NCI-H2171 treated with DMSO at 0.1 percent for 48 hours (cell line): ENCODE results near the gene VOPP1.
A peak's percentile ranks its signal among the peaks of the same experiment; 100 is the strongest.

Experiments used
- DNase-seq: peaks from one replicate; lab custom pipeline; 2025; lab: John Stamatoyannopoulos, UW

VOPP1 gene

DNA sequence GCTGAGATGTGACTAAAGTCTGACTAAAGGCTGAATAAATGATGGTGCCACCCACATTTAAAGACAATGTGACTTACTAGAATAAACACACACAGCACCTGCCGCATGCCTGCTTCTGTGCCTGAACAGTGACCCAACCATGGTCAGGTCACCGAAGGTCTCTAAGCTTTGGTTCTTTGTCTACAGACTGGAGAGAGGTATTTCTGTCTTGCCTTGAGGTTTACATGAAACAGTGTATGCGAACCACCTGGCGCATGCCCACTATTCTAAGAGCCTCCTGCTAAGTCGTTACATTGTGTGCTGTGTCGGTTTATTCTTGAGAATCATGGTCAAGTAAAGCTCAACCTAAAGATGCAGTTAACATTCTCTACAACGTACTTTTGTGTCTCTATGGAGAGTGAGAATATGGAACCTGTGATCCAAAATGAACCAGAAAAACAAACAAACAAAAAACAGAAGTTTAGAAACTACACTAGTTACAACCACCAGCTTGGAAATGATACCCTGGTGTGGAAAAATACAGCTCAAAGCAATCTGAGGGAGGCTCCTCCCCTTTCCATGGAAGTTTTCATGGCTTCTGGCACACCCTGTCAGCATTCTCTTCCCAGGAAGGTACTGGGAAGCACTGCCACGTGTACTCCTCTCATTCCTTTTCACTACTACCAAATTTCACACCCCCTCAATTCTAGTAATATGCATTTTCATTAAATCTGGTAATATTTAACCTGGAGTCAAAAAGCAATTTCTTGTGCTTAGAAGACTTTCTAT, 40.0 kb downstream of the VOPP1 start:
- no peak for DNase-seq

DNA sequence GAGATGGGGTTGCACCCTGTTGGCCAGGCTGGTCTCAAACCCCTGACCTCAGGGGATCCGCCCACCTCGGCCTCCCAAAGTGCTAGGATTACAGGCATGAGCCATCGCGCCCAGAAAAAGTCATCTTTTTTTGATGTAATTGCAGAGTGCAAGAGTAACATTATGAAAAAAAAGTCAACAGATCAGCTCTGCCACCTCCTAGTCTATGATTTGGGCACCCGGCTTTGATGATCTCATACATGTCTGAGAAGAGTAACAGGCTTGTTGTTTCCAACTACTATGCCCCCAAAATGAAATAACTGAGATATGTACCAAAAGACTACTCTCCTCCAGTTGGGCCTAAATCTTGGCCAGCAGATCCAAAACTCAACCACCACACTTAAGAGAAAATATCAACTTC, 40.8 kb downstream of the VOPP1 start:
- DNase-seq: no peak

DNA sequence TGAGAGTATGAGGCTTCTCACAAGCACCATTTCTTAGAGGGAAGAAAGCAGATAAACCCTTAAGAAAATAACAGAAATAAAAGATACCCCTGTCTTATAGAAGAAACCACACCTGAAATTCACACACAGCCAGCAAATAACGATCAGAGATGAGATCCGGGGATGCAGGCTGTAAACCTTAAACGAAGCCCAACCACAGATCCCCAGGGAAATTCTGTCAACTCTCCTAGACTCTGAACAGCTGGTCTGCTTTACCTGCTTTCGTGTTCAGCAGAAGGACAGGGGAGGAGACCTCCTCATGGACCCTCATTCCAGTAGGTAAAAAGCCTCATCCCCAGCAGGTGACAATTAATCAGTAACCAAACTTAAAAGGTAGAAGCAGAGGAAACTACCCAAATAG, 45.0 kb downstream of the VOPP1 start:
- peak; percentile 92 for DNase-seq

DNA sequence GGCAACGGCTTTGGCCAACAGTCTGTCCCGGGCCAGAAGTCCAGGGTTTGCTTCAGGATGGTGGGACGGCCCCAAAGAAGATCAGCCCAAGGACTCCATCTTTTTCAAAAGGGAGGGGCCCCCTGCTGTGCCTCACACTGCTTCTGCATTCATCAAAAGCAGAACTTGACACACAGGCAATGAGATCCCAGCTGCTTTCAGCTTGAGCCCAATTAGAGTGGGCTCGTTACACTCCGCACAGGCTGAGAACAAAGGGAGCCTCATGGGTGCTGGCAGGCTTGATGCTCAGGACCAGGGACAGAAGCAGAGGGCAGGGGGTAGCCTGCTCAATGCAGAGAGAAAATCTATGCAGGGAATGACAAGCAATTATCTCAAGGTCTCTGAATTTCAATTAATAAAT, 45.5 kb downstream of the VOPP1 start:
- DNase-seq: peak; percentile 74

DNA sequence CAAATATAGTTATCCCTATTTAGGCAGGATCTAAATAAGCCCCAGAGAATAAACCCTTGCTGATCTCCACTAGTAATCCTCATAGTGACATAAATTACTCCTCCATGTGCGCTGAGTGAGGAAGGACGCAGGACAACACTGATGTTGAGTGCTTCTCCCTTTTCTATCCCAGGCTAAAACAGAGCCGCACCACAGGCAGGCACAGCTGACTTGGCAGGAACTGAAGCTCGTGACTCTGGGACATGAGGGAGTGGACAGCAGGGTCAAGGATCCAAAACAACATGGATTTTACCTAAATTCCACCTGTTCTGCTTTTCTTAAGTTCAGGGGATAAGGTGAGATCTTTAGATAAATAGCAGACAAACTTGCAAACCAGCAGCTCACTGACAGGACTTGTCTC, 46.0 kb downstream of the VOPP1 start:
- DNase-seq: no peak

DNA sequence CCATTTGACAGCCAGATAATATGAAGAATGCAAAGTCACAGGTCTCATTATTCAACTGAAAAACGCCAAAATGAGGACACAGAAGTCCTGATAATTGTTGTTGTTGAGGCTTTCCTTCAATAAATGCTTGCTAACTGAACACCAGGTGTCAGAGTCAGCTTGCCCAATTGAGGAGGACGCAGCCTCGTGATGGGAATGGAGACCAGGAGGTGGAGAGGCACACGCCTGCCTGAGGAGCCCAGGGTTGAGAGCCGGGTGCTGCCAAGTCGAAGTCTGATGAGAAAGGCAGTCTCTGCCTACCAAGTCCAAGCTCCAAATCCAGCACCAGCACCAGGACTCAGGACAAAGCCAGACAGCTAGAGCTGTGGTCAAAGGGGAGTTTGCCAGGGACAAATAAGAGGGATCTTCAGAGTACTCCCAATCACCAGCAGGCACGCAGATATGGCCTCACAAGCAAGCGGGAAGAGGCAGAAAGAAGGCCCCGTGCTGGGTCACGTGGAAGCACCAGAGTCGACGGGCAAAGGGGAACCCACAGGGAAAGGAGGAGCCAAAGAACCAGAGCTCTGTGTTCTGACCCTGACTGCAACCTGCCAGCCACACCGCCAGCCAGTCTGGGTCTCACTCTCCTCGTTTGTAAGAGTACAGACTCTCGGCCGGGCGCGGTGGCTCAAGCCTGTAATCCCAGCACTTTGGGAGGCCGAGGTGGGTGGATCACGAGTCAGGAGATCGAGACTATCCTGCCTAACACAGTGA, 47.6 kb downstream of the VOPP1 start:
- DNase-seq: no peak

DNA sequence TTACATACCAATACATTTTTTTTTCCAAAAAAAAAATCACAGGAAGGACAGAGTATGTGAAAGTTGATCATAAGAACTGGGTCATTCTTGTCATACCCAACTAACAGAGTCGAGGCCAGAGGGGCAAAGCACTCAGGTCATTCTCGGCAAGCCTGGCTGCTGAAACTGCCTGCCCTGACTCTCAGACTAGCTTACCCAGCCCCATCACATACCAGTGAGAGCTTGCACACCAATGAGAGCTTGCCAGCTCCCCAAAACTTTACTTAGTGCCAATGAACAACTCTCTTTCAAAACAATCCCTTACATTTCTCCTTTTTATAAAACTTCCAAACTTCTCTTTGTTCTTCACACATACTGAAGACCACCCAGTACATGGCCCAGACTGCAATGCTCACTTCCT, 48.9 kb downstream of the VOPP1 start:
- no peak for DNase-seq

DNA sequence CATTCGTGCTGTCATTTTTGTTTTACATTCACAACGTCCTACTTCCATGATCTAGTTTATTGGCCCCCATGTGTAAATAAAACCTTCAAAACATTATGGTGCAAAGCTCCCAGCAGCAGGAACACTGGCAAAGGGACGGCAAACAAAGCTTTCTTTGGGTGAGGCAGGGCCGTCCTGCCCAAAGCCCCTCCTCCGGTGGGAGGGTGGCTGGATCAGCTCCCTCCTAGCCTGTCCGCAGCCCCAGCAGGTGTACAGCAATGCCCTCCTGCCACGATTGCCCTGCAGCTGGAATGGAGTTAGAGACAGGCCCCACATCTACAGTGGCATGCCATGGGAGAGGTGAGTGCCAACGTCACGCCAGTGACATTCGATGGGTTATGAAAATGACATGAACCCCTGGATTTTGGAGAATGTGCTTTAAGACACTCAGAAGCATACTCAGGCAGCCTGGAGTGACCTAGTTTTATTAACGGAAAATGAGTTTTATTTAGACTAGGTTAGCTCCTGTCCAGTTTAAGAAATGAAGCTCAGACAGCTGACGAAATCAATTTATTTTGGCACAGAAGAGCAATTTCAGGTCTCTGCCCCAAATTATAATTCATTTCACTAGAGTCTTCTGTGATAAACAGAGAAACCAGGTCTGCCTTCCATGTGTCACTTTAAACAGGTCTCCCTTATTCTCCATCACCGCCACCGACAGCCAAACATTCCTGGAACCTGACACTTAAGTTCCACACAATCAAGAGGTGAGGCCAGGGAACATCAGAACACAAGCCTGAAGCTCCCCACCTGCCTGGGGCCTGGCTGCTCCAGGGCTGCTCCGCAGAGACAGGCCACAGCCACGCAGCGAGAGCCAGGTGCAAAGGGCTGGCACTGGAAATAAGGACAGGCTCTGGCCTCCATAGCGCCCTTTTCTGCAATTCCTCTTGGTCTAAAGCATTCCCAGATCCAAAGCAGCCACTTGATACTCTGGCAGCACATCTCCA, 50.1 kb downstream of the VOPP1 start:
- DNase-seq: no peak

DNA sequence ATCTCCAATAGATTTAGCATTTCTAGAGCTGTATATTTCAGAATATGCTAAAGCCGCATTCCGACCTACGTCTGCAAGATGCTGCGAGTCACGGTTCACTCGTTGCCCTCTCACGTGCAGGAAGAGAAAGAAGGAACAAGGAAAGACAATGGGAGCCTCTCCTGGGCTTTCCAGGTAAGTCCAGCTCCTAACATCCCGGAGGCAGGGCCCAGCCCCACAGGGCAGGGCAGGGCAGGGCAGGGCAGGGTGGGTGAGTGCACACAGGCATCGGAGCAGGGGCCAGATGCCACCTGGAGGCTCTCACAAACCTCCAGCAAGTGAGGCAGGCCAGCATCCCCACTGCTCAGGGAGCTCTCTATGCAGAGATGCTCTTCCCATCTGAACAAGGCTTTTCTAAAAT, 50.8 kb downstream of the VOPP1 start:
- DNase-seq: no peak

DNA sequence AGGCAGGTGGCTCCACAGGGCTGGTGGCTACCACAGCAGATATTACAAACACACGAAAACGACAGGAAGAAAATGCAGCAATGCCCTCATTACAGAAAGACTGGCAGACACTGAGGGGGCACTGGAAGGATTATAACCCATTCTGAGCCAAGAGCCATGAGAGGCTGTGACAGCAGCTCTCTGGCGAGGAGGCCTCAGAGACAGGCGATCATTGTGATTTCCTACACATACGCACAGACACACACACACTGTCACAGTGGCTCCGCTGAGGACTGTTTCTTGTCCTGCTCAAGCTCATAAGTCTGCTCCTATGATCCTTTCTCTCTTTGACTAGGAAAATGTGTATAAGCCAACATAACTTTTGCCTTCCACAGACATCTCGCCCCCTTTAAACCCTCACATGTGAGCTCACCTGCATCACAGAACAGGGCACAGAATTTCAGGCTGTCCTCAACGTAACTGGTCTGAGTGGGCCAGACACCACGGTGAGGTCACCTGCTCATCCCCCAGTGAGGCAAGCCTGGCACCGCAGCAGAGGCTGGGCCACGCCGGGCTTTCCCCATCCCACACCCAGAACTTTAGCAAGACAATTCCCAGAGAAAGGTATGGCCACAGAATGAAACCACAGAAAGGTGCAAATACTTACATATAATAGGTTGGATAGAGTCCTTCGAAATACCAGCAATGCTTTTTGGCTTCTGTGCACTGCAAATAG, 51.7 kb downstream of the VOPP1 start:
- no peak for DNase-seq

DNA sequence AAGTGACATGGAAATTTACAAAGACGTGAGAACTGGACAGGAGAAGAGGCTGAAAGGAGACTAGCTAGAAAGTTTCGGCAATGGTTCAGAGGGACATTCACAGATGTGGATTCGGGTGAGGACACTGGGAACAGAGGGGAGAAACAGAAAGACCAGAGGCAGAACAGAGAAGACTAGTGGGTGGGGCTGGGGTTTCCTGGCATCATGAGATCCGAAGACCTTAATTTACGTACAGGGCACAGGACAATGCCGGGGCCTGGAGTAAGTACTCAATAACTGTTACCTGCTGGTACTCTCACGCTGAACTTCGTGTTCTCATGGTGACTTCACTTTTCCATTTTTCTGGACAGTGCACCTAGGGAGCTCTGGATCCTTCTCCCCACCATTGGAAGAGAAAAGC, 53.5 kb downstream of the VOPP1 start:
- no peak for DNase-seq

DNA sequence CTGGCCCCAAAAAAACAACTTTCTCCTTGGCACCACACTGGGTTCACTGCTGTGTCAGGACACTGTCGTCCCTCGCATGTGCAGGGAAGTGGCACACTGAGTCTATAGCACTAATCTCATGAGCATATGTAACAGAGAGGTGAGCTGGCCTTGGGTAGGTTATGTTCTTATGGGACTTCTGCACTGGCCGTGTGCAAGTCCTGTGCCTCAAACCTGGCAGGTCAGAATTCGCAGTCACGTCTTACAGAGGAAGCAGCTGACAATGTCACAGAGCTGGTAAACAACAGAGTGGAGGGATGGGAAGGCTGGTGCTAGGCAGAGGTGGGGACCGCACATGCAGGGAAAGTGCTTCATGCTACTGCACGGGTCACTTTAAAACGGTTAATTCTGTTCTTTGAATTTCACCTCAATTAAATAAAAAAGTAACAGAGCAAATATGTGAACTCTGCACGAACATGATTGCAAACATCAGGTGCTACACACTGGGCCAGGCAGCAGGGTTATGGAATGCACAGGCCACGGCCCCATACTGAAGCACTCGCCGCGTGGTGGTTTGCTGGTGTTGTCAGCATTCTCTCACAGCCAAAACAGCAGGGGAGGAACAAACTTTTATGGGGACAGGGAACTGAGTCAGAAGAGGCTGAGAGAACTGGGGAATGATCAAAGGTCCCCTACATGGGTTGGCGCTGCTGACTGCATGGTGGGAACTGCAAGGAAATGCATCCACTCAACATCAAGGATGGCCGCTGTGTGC, 54.2 kb downstream of the VOPP1 start:
- DNase-seq: no peak

DNA sequence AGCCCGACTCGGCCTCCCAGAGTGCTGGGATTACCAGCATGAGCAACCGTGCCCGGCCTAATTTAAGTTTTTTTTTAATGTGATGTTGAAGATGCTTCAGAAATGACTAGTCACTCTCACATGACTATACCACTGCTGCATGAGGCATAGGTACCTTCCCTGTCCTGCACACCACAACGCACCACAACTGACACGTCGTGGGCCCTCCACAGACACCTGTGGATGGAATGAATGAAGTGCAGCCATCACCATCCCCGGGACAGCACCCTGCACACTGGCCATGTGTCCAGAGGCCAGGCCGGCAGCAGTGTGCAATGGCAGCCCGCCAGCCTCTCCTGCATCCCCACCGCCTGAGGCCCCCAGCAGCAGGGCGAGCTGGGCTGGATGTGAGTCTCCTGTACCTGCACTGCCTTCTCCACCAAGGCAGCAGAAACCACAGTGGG, 55.1 kb downstream of the VOPP1 start:
- DNase-seq: no peak

DNA sequence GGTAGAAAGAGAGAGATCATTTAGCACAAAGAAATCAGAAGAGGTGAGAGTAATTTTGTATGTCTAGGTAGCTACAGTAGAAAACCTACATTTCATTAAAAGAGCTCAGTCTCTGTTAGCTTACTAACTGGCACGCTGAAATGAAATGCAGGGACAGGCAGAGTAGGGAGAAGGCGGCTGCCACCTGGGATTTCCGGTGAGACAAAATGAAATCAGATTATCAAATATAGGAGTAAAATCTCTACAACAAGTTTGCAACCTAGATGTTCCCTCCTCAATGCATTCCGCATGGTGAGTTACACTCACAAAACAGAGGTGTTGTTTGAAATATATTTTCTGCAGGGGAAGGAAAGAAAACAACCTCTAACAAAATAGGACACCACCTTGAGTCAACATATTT, 55.9 kb downstream of the VOPP1 start:
- no peak for DNase-seq

DNA sequence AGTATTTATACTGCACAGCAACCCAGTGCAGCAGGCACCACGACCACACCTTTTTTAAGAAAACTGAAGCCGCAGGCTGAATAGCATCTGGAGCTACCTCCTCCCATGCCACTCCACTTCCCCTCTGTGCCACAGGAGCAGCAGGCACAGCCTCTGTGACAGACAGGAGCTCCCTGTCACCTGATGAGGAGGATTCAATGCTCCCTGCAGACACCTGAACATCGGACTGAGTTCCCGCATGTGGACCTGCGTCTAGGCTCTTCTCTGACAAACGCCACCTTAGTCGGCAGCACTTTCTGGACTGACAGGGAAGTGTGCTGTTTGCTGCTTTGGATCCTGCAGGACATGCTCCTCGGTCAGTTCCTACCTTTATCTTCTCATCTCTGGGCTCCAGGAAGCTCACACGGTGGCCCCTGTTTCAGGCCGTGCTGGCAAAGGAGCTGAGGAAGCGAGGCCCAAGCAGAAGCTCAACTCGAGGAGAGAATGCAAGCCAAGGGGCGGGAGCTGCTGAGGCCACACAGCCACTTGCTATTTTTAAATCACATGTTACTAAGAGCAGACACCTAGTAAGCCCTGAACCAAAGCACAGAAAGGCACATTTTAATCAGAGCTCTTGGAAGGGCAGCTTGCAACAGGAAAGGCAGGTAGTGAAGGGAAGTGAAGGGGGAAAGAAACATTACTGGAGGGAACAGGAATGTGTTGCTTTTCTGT, 56.6 kb downstream of the VOPP1 start:
- no peak for DNase-seq

DNA sequence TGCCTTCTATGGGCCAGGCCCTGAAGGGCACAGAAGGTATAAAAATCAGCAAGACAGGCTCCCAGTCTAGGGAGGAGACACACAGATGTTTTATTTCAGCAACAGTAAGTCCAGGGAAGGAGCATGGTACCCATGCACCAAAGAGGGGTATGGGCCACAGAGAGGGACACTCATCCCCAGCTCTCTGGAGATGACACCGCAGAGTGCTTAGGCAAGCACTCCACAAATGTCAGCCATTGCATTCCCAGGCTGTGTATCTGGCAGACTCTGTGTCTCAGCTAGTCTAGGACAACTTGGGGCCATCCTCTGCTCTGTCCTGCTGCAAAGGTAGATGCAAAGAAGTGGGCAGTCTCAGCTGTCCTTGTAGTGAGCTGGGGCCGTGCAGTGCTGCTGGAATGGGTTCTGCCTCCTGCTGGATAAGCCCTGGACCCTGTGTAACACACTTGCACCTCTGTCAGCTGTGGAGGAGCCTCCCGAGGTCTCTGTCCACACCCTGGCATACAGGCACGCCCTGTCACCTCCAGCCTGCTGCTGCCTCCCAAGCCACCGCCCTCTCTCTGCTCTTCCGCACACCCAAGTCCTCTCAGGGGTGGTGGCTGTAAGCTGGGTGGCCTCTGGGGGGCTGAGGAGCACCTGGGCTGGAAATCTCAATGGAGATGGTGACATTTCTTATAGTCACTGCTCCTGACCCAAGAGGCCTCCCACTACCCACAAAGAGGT, 57.6 kb downstream of the VOPP1 start:
- DNase-seq: no peak

DNA sequence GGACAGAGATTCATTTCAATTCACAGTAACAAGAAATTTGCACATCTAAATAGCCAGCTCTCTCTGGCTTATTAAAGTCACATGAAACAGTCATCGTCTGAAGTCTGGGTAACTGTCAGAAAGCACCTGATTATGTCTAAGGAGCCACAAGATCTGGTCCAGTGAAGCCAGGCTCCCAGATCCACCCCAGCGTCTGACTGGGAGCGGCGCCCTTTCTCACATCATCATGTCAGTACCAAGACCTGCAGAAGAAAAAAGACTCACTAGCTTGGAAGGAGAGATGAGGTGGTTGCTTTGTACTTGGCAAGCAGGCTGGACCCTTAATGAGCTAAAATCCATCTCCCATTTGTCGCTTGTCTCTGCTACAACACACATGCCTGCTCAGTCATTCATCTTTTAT, 58.4 kb downstream of the VOPP1 start:
- DNase-seq: no peak

DNA sequence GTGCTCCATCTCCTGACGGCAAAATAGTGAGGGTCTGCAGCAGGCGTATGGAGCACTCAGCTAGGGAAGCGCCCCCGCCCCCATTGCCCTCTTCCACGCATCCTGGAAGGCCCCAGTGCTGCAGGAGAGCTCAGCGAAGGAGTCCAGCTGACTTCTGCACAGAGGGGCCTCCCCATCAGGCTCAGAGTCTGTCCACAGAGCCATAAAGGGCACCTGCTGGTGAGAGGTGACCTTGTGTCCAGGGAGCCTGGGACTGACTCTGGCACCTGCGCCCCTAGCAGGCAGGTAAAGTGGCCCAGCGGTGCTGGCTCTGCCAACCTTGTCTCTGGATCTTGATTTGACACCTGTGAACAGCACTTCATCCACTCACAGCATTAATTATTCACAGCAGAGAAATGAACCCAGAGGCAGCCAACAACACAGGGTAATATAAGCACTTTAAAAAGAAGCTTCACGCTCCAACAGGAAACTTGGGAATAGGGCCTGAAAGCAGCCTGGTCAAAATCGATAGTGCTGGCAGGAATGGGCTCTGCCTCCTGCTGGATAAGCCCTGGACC, 59.6 kb downstream of the VOPP1 start:
- no peak for DNase-seq

DNA sequence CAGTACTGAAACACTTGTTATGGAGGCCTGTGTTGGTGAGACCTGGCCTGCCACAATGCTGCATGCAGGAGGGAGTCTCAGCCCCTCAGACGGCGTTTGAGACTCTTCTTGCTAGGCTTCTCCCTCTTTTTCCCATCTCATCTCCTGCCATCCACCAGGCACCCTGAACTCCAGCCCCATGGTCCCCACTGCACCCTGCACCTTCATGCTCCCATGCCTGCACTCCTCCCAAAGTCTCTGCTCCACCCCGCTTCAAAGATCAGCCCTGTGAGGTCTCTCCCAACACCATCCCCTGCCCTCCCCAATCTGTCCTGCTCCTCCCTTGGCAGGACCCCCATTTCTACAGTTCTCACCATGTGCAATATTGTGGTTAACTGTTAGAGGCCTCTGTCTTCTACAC, 61.7 kb downstream of the VOPP1 start:
- DNase-seq: no peak
